B cell (primary cell): ENCODE results near the gene GLMN. TPM values are rescaled to one million over a fixed set of nuclear protein-coding genes. Genes with fewer than 3 reads are reported as not detected.

ENCODE experiments used
- ATAC-seq: fragments of 200-7000 bp; cut with Tn5 transposase; one replicate; pipeline ENCODE4 v1.10.0; 2021; ENCODE audit warnings: low read depth, mild to moderate bottlenecking, moderate number of reproducible peaks, moderate library complexity
- CTCF ChIA-PET: fragments of 350-600 bp; sonication (Branson Sonifier 250); formaldehyde crosslinking; loops from one replicate; lab custom pipeline; 2021; ENCODE audit warnings: antibody characterized with exemption, inconsistent platforms; lab: Charles Lee
- POLR2A ChIA-PET: fragments of 350-600 bp; sonication (Branson Sonifier 250); formaldehyde crosslinking; loops from one replicate; lab custom pipeline; 2021; ENCODE audit warnings: antibody characterized with exemption; lab: Charles Lee
- DNase-seq: peaks from one replicate; pipeline ENCODE4 v3.0.0; 2013
- H2AFZ ChIP-seq: 2 replicates; pipeline ENCODE4 v1.6.1; 2012; ENCODE audit warnings: mild to moderate bottlenecking, low read depth, low read length; ENCODE audit not compliant: insufficient read depth, poor library complexity, severe bottlenecking
- H3K27ac ChIP-seq, 2 donors: 1 replicate in 1 of 2; 2 replicates in 1 of 2; pipeline ENCODE4 v1.5.1; 2012 to 2013; ENCODE audit warnings: low read length in 2 of 2, mild to moderate bottlenecking in 2 of 2, moderate library complexity in 1 of 2
- H3K27me3 ChIP-seq, 4 experiments: fragments of 200-600 bp in 1 of 4; sonication (generic) in 1 of 4; replicated peaks in 1 of 4; 1 replicate in 2 of 4; 2 replicates in 2 of 4; pipeline versions ENCODE4 v1.6.1 to v1.7.0; 2013 to 2016; ENCODE audit warnings: low read length in 3 of 4, mild to moderate bottlenecking in 2 of 4, mixed read lengths in 1 of 4, moderate library complexity in 1 of 4; ENCODE audit not compliant: insufficient read depth in 4 of 4, control insufficient read depth in 3 of 4; ENCODE audit errors: control extremely low read depth in 1 of 4
- H3K36me3 ChIP-seq, 2 experiments: replicated peaks in 1 of 2; 1 replicate in 1 of 2; 2 replicates in 1 of 2; pipeline versions ENCODE4 v1.6.1 to v1.7.1; 2013; ENCODE audit warnings: low read length in 1 of 2; ENCODE audit not compliant: insufficient read depth in 2 of 2, control insufficient read depth in 1 of 2; ENCODE audit errors: control extremely low read depth in 1 of 2, extremely low read depth in 1 of 2
- H3K4me1 ChIP-seq, 2 donors: fragments of 200-600 bp in 1 of 2; sonication (generic) in 1 of 2; 1 replicate in 1 of 2; 2 replicates in 1 of 2; pipeline versions ENCODE4 v1.5.1 to v1.6.1; 2013 to 2017; ENCODE audit warnings: low read length in 2 of 2; ENCODE audit not compliant: control insufficient read depth in 2 of 2, insufficient read depth in 2 of 2
- H3K4me2 ChIP-seq: replicated peaks from 2 replicates; pipeline ENCODE3; 2012; ENCODE audit warnings: mild to moderate bottlenecking, low read depth, low read length; ENCODE audit not compliant: poor library complexity, severe bottlenecking
- H3K4me3 ChIP-seq, 5 experiments: fragments of 200-600 bp in 1 of 5; sonication (generic) in 1 of 5; 1 replicate in 3 of 5; 2 replicates in 2 of 5; pipeline versions ENCODE4 v1.5.1 to v1.7.0; 2011 to 2016; ENCODE audit warnings: low read length in 4 of 5, mild to moderate bottlenecking in 4 of 5, low read depth in 2 of 5, control low read depth in 1 of 5, moderate library complexity in 1 of 5; ENCODE audit not compliant: insufficient read depth in 1 of 5; ENCODE audit errors: control extremely low read depth in 1 of 5, extremely low read depth in 1 of 5
- H3K79me2 ChIP-seq: fragments of 200-600 bp; sonication (generic); one replicate; pipeline ENCODE4 v1.6.0; 2016; ENCODE audit warnings: low read length; ENCODE audit not compliant: control insufficient read depth, insufficient read depth
- H3K9ac ChIP-seq: fragments of 200-600 bp; sonication (generic); 2 replicates; pipeline ENCODE4 v1.6.1; 2017; ENCODE audit warnings: mild to moderate bottlenecking, low read length, moderate library complexity
- H3K9me3 ChIP-seq, 3 donors: one replicate each; pipeline versions ENCODE4 v1.6.1 to v1.7.1; 2013; ENCODE audit warnings: low read length in 2 of 3; ENCODE audit not compliant: control insufficient read depth in 2 of 3, insufficient read depth in 1 of 3; ENCODE audit errors: control extremely low read depth in 1 of 3
- H4K20me1 ChIP-seq: 2 replicates; pipeline ENCODE4 v1.6.0; 2012; ENCODE audit warnings: mild to moderate bottlenecking, low read length; ENCODE audit not compliant: insufficient read depth, control insufficient read depth, poor library complexity, severe bottlenecking
- H3K27ac Mint-ChIP-seq: one replicate; pipeline ENCODE4 v1.8.0; 2021; ENCODE audit warnings: mixed read lengths
- H3K27me3 Mint-ChIP-seq: one replicate; pipeline ENCODE4 v1.8.0; 2021; ENCODE audit warnings: mixed read lengths
- H3K4me1 Mint-ChIP-seq: one replicate; pipeline ENCODE4 v1.8.0; 2021; ENCODE audit warnings: mixed read lengths
- H3K4me3 Mint-ChIP-seq: one replicate; pipeline ENCODE4 v1.8.0; 2021; ENCODE audit warnings: mixed read lengths
- H3K9me3 Mint-ChIP-seq: one replicate; pipeline ENCODE4 v1.8.0; 2022; ENCODE audit warnings: mixed read lengths; ENCODE audit not compliant: insufficient read depth
- CTCF ChIP-seq: fragments of 200-600 bp; IDR thresholded peaks from one replicate; pipeline ENCODE4 v1.8.0; 2022; ENCODE audit warnings: antibody characterized with exemption, mild to moderate bottlenecking
- EZH2 ChIP-seq: IDR thresholded peaks from 2 replicates; pipeline ENCODE4 v1.6.1; 2012; ENCODE audit warnings: borderline replicate concordance, low read depth, mild to moderate bottlenecking, moderate library complexity, low read length; ENCODE audit not compliant: insufficient read depth, poor library complexity, severe bottlenecking
- WGBS: methylation state at CpG from one replicate; pipeline ENCODE4 v1.1.5; 2013; ENCODE audit warnings: missing lambda C conversion rate; ENCODE audit not compliant: insufficient coverage; 5-methylcytosine and 5-hydroxymethylcytosine counted together
- intact Hi-C: fragments of 100-400 bp; cut with micrococcal nuclease; formaldehyde crosslinking; loops from one replicate; pipeline ENCODE4 v1.10.0; 2022
- polyA plus RNA-seq: library from polyadenylated mRNA; depleted of rRNA; stranded (reverse); fragments of >200 nt; gene quantifications from 2 replicates; pipeline ENCODE4 v1.2.3, GENCODE V29; 2012
- total RNA-seq, 2 donors: library from RNA; stranded (reverse); fragments of 120-200 nt in 1 of 2; gene quantifications; 1 replicate in 1 of 2; 2 replicates in 1 of 2; pipeline versions ENCODE4 v1.2.3 to v1.2.4, GENCODE V29; 2013 to 2022

The GLMN gene
- total and polyA plus RNA-seq, 2 donors (not counting 1 experiment from before 2014, with no cell fraction given), result 2.8 to 13.6 TPM

- no peak within 1 kb of the TSS for H3K27ac Mint-ChIP-seq
- peaks cover 5% of the 10 kb centered on the region for H3K27me3 Mint-ChIP-seq
- no peaks in the 10 kb centered on the region for H3K9me3 Mint-ChIP-seq
- H3K4me1 Mint-ChIP-seq, result no peaks in the 10 kb centered on the region
- Histone ChIP-seq H2AFZ (no peak within 1 kb of the TSS), H3K27me3 (no peaks in the 10 kb centered on the region), H4K20me1 (no peaks in the 10 kb centered on the region), H3K4me3 (no peak within 1 kb of the TSS), H3K79me2 (no peaks in the 10 kb centered on the region), H3K4me1 (no peaks in the 10 kb centered on the region), H3K27ac (no peak within 1 kb of the TSS), H3K4me2 (no peak within 1 kb of the TSS), H3K9me3 (peaks cover 0 to 3% (median 0%) of the 10 kb centered on the region in 3 donors), H3K36me3 (no peaks in the 10 kb centered on the region), H3K9ac (no peak within 1 kb of the TSS)
- intact Hi-C loops, result no loop called here
- WGBS, result 96% methylated on average over 27 of the region's 27 CpGs
- DNase-seq, result no peak
- ATAC-seq, result no peak
- no peak within 1 kb of the TSS for H3K4me3 Mint-ChIP-seq
- CTCF ChIA-PET, result no interaction called here
- TF ChIP-seq CTCF (no peak), EZH2 (no peak)
- POLR2A ChIA-PET, result no interaction called here
Measured at GRCh38 chr1:92217721-92218120, 81.1 kb downstream of the GLMN start, which contains the start of gene C1orf146. Gene C1orf146, plus strand, starts transcription at chr1:92217915. Its CDS starts 13,506 bp downstream, at chr1:92231421.

GRCh38 chr1:92211166-92211565 lies 87.6 kb downstream of the GLMN start:
- H3K4me1 Mint-ChIP-seq, result no peaks in the 10 kb centered on the region
- Histone ChIP-seq H3K27ac (no peak overlapping the region), H3K9me3 (no peaks in the 10 kb centered on the region), H3K4me2 (no peak overlapping the region), H3K79me2 (no peaks in the 10 kb centered on the region), H3K36me3 (no peaks in the 10 kb centered on the region), H2AFZ (no peak overlapping the region), H3K27me3 (no peaks in the 10 kb centered on the region), H3K4me1 (no peaks in the 10 kb centered on the region), H3K4me3 (no peak overlapping the region), H4K20me1 (no peaks in the 10 kb centered on the region), H3K9ac (no peak overlapping the region)
- no CpG with 5 or more reads among the region's 2 CpGs for WGBS
- TF ChIP-seq EZH2 (no peak), CTCF (no peak)
- DNase-seq, result no peak
- peaks cover 5% of the 10 kb centered on the region for H3K27me3 Mint-ChIP-seq
- intact Hi-C loops, result no loop called here
- ChIA-PET CTCF (no interaction called here), POLR2A (no interaction called here)
- H3K4me3 Mint-ChIP-seq, result no peak overlapping the region
- H3K9me3 Mint-ChIP-seq, result no peaks in the 10 kb centered on the region
- H3K27ac Mint-ChIP-seq, result no peak overlapping the region
- ATAC-seq, result no peak
